HL-60 (cell line): Measurements from ENCODE around the gene PBRM1.

Experiments used
- CTCF ChIP-seq: IDR thresholded peaks from one replicate; pipeline ENCODE4 v1.5.1; 2011; ENCODE audit warnings: low read length, control low read depth, inconsistent platforms; ENCODE audit not compliant: insufficient read depth
- GABPA ChIP-seq: IDR thresholded peaks from 2 replicates; pipeline ENCODE4 v1.6.1; 2012; ENCODE audit warnings: low read depth
- POLR2AphosphoS5 ChIP-seq: IDR thresholded peaks from 2 replicates; pipeline ENCODE4 v1.6.1; 2012; ENCODE audit warnings: low read depth
- REST ChIP-seq: IDR thresholded peaks from 2 replicates; pipeline ENCODE4 v1.6.1; 2012; ENCODE audit warnings: low read depth; ENCODE audit not compliant: insufficient replicate concordance
- SPI1 ChIP-seq: IDR thresholded peaks from 2 replicates; pipeline ENCODE4 v1.6.1; 2012; ENCODE audit warnings: low read depth, mild to moderate bottlenecking, borderline replicate concordance

GRCh38 chr3:52678265-52679198, 7.2 kb downstream of the PBRM1 start:
- TF ChIP-seq REST (no peak), CTCF (no peak), POLR2AphosphoS5 (no peak), GABPA (no peak), SPI1 (no peak)
